DND-41 (cell line): ENCODE measurements around the gene DTNB.

Experiments used
- ATAC-seq: fragments of 200-7000 bp; cut with Tn5 transposase; 3 replicates; pipeline ENCODE4 v1.9.1; 2021; ENCODE audit warnings: low read depth; ENCODE audit not compliant: insufficient read depth
- DNase-seq: peaks from one replicate; pipeline ENCODE4 v3.0.0-alpha.2; 2020
- H2AFZ ChIP-seq: 2 replicates; pipeline ENCODE4 v1.6.0; 2012; ENCODE audit warnings: low read depth, low read length
- H3K27ac ChIP-seq: 2 replicates; pipeline ENCODE4 v1.5.1; 2012; ENCODE audit warnings: low read length, inconsistent platforms
- H3K27me3 ChIP-seq: fragments of 200-600 bp; sonication (generic); 2 replicates; pipeline ENCODE4 v1.6.0; 2012; ENCODE audit warnings: low read length, mild to moderate bottlenecking, inconsistent platforms; ENCODE audit not compliant: insufficient read depth, poor library complexity
- H3K36me3 ChIP-seq: 2 replicates; pipeline ENCODE4 v1.5.1; 2012; ENCODE audit warnings: low read length, inconsistent platforms; ENCODE audit not compliant: insufficient read depth
- H3K4me1 ChIP-seq: 2 replicates; pipeline ENCODE4 v1.5.1; 2012; ENCODE audit warnings: mild to moderate bottlenecking, low read length; ENCODE audit not compliant: insufficient read depth
- H3K4me2 ChIP-seq: 2 replicates; pipeline ENCODE4 v1.6.0; 2012; ENCODE audit warnings: mild to moderate bottlenecking, moderate library complexity, low read length, inconsistent platforms; ENCODE audit not compliant: insufficient read depth
- H3K4me3 ChIP-seq, 2 experiments: fragments of 200-600 bp in 1 of 2; shearing (Covaris generic) in 1 of 2; 2 replicates each; pipeline ENCODE4 v1.5.1; 2012 to 2016; ENCODE audit warnings: inconsistent platforms in 2 of 2, low read length in 2 of 2, mild to moderate bottlenecking in 2 of 2, low read depth in 1 of 2, moderate library complexity in 1 of 2
- H3K79me2 ChIP-seq: 2 replicates; pipeline ENCODE4 v1.6.0; 2012; ENCODE audit warnings: low read length, inconsistent platforms; ENCODE audit not compliant: insufficient read depth
- H3K9ac ChIP-seq: 2 replicates; pipeline ENCODE4 v1.6.0; 2012; ENCODE audit warnings: low read depth, mild to moderate bottlenecking, inconsistent platforms, low read length, moderate library complexity
- H3K9me3 ChIP-seq: 2 replicates; pipeline ENCODE4 v1.5.1; 2012; ENCODE audit warnings: low read length, moderate library complexity, mild to moderate bottlenecking, inconsistent platforms; ENCODE audit not compliant: insufficient read depth, severe bottlenecking
- H4K20me1 ChIP-seq: 2 replicates; pipeline ENCODE4 v1.6.0; 2012; ENCODE audit warnings: low read length; ENCODE audit not compliant: insufficient read depth
- EZH2 ChIP-seq: IDR thresholded peaks from 3 replicates; pipeline ENCODE4 v1.6.1; 2012; ENCODE audit warnings: borderline replicate concordance, low read depth, mild to moderate bottlenecking, moderate library complexity, low read length, inconsistent platforms; ENCODE audit not compliant: severe bottlenecking
- TF ChIP-seq, protein P1 (sequence below): IDR thresholded peaks from 2 replicates; pipeline ENCODE4 v1.5.1; 2012; ENCODE audit warnings: borderline replicate concordance, low read length, moderate library complexity, mild to moderate bottlenecking; ENCODE audit not compliant: poor library complexity, severe bottlenecking; ENCODE audit errors: extremely low read depth

DTNB gene

DNA sequence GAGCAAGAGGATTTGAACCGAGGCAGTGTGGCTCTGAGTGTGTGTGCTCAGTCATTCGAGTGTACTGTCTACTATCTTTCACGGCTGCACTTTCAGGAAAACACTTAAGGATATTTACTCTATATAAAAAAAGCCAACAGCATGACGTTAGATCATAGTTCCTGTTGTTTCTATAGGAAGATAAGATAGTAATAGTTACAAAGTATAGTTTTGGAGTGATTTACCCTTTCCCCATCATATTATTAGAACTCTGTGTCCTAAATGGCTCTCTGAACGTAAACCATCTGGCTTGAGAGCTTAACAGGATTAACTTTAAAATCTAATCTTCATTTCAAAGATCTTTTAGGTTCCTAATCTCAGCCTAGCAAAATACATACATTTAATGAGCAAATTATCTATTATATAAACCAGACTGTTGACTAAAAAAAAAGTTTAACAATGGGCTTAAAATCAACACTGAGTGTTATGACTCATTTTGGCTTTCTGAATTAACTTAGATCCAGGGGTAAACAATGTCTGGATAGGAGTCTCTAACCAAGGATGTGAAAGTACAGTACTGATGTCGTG lies 181.3 kb downstream of the DTNB start:
- no peak overlapping the region for H2AFZ ChIP-seq
- H3K4me3 ChIP-seq = no peak overlapping the region
- no peaks in the 10 kb centered on the region for H3K79me2 ChIP-seq
- H4K20me1 ChIP-seq = no peaks in the 10 kb centered on the region
- no peaks in the 10 kb centered on the region for H3K36me3 ChIP-seq
- H3K9ac ChIP-seq = no peak overlapping the region
- no peak overlapping the region for H3K4me2 ChIP-seq
- no peak overlapping the region for H3K27ac ChIP-seq
- no peaks in the 10 kb centered on the region for H3K9me3 ChIP-seq
- ATAC-seq (no peak), DNase-seq (no peak)
- H3K27me3 ChIP-seq = no peaks in the 10 kb centered on the region
- no peak for TF ChIP-seq EZH2
- TF ChIP-seq, protein P1, sequence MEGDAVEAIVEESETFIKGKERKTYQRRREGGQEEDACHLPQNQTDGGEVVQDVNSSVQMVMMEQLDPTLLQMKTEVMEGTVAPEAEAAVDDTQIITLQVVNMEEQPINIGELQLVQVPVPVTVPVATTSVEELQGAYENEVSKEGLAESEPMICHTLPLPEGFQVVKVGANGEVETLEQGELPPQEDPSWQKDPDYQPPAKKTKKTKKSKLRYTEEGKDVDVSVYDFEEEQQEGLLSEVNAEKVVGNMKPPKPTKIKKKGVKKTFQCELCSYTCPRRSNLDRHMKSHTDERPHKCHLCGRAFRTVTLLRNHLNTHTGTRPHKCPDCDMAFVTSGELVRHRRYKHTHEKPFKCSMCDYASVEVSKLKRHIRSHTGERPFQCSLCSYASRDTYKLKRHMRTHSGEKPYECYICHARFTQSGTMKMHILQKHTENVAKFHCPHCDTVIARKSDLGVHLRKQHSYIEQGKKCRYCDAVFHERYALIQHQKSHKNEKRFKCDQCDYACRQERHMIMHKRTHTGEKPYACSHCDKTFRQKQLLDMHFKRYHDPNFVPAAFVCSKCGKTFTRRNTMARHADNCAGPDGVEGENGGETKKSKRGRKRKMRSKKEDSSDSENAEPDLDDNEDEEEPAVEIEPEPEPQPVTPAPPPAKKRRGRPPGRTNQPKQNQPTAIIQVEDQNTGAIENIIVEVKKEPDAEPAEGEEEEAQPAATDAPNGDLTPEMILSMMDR = no peak
- H3K4me1 ChIP-seq = no peaks in the 10 kb centered on the region

DNA sequence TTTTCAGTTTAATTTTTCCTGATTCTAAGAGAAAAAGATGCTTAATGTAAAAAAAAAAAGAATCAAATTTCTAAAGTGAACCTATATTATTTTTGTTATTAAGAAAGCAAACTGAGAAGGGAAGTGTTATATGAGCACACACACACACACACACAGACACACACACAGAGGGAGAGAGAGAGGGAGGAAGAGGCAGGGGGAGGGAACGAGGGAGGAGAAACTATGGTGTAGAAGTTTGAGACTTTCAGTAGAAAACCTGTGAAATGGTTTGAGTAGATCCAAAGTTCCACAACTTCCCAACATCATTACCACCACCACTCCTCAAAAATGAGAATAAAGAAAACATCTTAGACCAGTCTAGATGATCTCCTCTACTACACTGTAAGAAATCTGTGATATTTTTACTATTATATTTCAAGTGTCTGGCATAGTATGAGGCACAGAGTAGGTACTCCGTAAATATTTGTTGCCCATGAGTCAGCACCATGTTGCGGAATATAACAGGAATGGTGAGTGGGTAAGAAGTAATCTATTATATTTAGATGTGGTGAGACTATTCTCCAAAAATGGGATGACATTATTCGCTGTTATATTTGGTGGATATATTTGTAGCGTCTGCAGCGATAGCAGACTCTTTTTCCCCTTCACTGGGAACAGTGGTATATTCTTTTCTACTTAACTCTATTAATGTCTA lies 182.2 kb downstream of the DTNB start:
- H3K4me1 ChIP-seq = no peaks in the 10 kb centered on the region
- ATAC-seq (no peak), DNase-seq (no peak)
- H3K9ac ChIP-seq = no peak overlapping the region
- H3K27ac ChIP-seq = no peak overlapping the region
- H3K4me3 ChIP-seq = no peak overlapping the region
- no peaks in the 10 kb centered on the region for H3K9me3 ChIP-seq
- no peak overlapping the region for H2AFZ ChIP-seq
- no peaks in the 10 kb centered on the region for H3K79me2 ChIP-seq
- no peaks in the 10 kb centered on the region for H4K20me1 ChIP-seq
- H3K36me3 ChIP-seq = no peaks in the 10 kb centered on the region
- H3K27me3 ChIP-seq = no peaks in the 10 kb centered on the region
- no peak overlapping the region for H3K4me2 ChIP-seq
- TF ChIP-seq EZH2 = no peak
- TF ChIP-seq, protein P1 = no peak

DNA sequence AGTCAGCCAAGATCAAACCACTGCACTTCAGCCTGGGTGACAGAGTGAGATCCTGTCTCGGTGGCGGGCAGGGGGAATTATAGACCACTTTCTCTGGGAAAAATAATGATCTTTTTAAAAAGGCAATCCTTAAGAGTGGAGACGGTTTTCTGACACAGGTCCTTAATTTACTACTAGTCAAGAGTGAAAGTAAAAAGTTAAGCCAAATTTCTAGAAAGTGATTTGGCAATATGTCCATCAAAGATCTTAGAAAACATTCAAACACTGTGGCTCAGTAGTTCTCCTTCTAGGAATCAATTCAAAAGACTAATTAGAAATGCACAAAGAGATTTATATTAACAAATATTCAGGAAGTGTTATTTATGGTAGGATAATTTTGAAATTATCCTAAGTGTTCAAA lies 183.2 kb downstream of the DTNB start:
- Histone ChIP-seq H3K4me3 (no peak overlapping the region), H3K9me3 (no peaks in the 10 kb centered on the region), H4K20me1 (no peaks in the 10 kb centered on the region), H3K27me3 (no peaks in the 10 kb centered on the region), H3K36me3 (no peaks in the 10 kb centered on the region), H3K79me2 (no peaks in the 10 kb centered on the region), H3K4me1 (no peaks in the 10 kb centered on the region), H3K9ac (no peak overlapping the region), H2AFZ (no peak overlapping the region), H3K4me2 (no peak overlapping the region), H3K27ac (no peak overlapping the region)
- ATAC-seq = no peak
- no peak for TF ChIP-seq EZH2
- TF ChIP-seq, protein P1 = no peak
- no peak for DNase-seq
